B cell (primary cell): ENCODE measurements around the gene MYD88.

Experiments used
- CTCF ChIP-seq: fragments of 200-600 bp; IDR thresholded peaks from one replicate; pipeline ENCODE4 v1.8.0; 2022; ENCODE audit warnings: antibody characterized with exemption, mild to moderate bottlenecking
- EZH2 ChIP-seq: IDR thresholded peaks from 2 replicates; pipeline ENCODE4 v1.6.1; 2012; ENCODE audit warnings: borderline replicate concordance, low read depth, mild to moderate bottlenecking, moderate library complexity, low read length; ENCODE audit not compliant: insufficient read depth, poor library complexity, severe bottlenecking

- TF ChIP-seq EZH2 (no peak), CTCF (no peak)
These were observed 38.9 kb upstream of the MYD88 start for GRCh38 chr3:38099518-38099917.
